IPS-NIHi7 (cell line): Measurements from ENCODE around the gene RPL18.
"Not testable (repeated sequence)": the region's sequence is repeated elsewhere in the genome, so short reads cannot be mapped to it uniquely, and the experiment has no call there.

ENCODE experiments used
- DNase-seq: peaks from one replicate; pipeline ENCODE4 v3.0.0; 2012; ENCODE audit warnings: mixed read lengths; ENCODE audit errors: extremely low spot score

RPL18 gene

DNA sequence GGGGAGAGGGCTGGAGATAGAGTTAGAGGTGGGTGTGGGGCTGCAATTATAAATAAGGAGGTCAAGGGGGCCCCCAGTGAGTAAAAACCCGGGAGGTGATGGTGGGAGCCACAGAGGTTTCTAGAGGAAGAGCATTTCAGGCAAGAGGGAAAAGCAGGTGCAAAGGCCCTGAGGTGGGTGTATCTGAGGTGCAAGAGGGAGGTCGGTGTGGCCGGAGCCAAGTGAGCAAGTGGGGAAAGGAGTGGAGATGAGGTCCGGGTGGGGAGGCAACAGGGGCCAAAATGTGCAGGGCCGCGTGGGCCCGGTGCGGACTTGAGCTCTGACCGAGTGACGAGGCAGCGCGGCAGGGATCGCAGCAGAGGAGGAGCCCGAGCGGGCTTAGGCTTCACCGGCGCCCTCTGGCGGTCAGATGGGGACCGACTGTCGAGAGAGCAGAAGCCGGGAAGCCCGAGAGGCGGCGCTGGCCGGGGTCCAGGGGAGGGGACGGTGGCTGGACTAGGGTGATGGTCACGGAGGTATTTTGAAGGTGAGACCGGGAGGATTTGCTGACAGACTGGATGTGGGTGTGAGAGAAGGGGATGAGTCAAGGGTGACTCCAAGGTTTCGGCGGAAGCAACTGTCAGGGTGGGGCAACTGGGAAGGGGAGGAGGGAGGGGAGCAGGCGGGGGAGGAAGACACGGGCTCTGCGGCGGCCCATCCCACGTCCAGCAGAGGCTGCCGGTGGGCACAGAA lies 30.1 kb downstream of the RPL18 start:
- DNase-seq = peak; percentile 94

GRCh38 chr19:48587387-48587786 lies 31.6 kb downstream of the RPL18 start:
- no peak for DNase-seq

DNA sequence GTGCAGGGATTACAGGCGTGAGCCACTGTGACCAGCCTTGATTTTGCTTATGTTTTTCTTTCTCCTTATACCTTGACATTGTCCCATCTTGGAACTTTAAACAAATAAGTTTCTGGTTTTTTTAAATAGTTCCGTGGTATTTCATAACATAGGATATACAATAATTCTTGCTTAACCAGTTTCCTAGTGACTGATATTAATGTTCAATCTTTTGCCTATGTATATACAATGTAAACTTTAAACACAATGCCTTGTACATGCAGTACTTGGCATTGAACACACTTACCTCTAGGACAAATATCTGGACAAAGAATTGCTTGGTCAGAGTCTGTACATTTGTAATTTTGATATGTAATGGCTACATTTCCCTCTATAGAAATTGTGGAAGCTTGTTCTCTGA lies 36.8 kb downstream of the RPL18 start:
- DNase-seq = no peak

- no peak for DNase-seq
These were observed 40.1 kb downstream of the RPL18 start for GRCh38 chr19:48578891-48579290.

- not testable (repeated sequence) for DNase-seq
These were observed 41.1 kb downstream of the RPL18 start for GRCh38 chr19:48577908-48578307.

DNA sequence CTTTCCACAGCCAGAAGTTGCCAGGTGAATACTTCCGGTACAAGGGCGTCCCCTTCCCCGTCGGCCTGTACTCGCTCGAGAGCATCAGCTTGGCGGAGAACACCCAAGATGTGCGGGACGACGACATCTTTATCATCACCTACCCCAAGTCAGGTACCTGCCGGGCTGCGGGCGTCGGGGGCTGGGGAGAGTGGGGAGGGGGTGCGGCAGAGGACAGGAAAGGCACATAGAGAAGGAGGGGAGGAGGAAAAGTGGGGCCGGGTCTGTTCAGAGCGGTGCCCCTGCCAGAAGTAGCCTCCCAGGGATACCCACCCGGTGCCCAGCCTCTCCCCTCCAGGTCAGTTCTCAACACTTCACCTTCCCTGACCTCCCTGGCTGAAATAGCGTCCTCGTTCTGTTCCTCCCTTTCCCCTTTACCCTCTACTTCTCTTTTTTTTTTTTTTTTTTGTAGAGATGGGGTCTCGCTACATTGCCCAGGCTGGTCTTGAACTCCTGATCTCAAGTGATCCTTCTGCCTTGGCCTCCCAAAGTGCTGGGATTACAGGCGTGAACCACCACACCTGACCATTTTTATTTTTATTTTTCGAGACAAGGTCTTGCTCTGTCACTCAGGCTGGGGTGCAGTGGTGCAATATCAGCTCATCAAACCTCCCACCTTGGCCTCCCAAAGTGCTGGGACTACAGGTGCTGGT lies 42.9 kb downstream of the RPL18 start:
- DNase-seq = peak; percentile 5

- no peak for DNase-seq
These were observed 45.8 kb downstream of the RPL18 start for GRCh38 chr19:48573163-48573505.

- DNase-seq = no peak
These were observed 47.4 kb downstream of the RPL18 start for GRCh38 chr19:48571378-48572162.

- no peak for DNase-seq
These were observed 49.2 kb downstream of the RPL18 start for GRCh38 chr19:48569814-48570213.

DNA sequence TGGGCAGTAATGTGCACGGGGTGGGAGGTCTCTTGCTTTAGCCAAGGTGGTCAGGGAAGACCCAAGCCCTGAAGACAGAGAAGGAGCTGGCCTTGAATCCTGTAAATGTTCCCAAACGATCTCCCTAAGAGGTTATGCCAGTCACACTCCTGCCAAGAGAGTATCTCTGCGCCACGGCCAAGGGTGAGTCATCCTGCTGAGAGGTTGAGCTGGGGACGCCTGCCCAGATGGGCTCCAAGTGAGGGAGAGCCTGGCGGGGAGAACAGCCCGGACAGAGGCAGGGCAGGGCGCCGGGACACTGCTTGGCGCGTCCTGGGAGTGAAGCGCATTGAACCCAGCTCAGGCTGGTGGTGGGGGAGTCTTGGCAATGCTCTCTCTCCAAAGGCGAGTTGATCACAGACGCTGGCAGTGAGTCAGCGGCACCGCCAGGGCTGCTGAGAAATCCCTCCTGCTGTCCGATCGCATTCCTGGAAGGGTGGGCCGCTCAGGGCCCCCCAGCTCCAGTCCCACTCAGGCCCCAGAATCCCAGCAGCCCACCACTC lies 50.6 kb downstream of the RPL18 start:
- peak; percentile 62 for DNase-seq
